ENCODE results near the gene STARD9. TPM values are rescaled to one million over a fixed set of nuclear protein-coding genes. Genes with fewer than 3 reads are reported as not detected.

STARD9 gene
- total RNA-seq, result 10 to 100 TPM in 1 of 5 experiments, 1 to 10 TPM in 4; 2.4 to 10.5 (median 4.5) TPM
- polyA plus RNA-seq, result under 1 TPM; 0.13 to 0.87 TPM
- 29.3 reads per million, percentile 59 among the genes with 10 or more reads in this experiment for total RNA-seq

- Mint-ChIP-seq H3K9me3 (no peaks in the 10 kb centered on the region), H3K4me1 (peaks cover 14 to 36% (median 19%) of the 10 kb centered on the region in 7 donors), H3K27me3 (peaks cover 6 to 35% (median 13%) of the 10 kb centered on the region in 5 donors), H3K4me3 (peak within 1 kb of the TSS; percentile 74 to 95 (median 92)), H3K36me3 (peaks cover 0 to 6% (median 0%) of the 10 kb centered on the region in 5 donors), H3K27ac (peak within 1 kb of the TSS; percentile 10 to 84 (median 76))
- intact Hi-C loops (cut with micrococcal nuclease), result loop anchor here (1.0 to 5.0 kb wide), 12 partner anchors 9 to 1172 kb away; partner anchors contain the start of genes GANC (in 2 of the 2), HAUS2 (in 2 of the 2), LRRC57 (in 2 of the 2) and TMEM87A (in 2 of the 2)
- Histone ChIP-seq H3K27ac (ENCODE audit: low read depth, low read length) (peak within 1 kb of the TSS; percentile 58), H3K4me1 (ENCODE audit: control insufficient read depth in 2 of 2, insufficient read depth in 2 of 2, low read length in 2 of 2) (peaks cover 7 to 12% of the 10 kb centered on the region in 2 donors), H3K4me3 (ENCODE audit: low read length) (peak within 1 kb of the TSS; percentile 81), H3K27me3 (ENCODE audit: control insufficient read depth in 2 of 2, insufficient read depth in 2 of 2, low read length in 2 of 2) (no peaks in the 10 kb centered on the region), H3K9me3 (ENCODE audit: control insufficient read depth in 2 of 3, low read length in 3 of 3) (no peaks in the 10 kb centered on the region), H3K36me3 (ENCODE audit: control insufficient read depth in 2 of 3, insufficient read depth in 3 of 3, low read length in 3 of 3) (no peaks in the 10 kb centered on the region)
- CTCF ChIA-PET, result interaction anchor here (0.6 to 0.9 kb wide), 3 partner anchors 10 to 774 kb away, joined by 3 to 4 read pairs (median 3); no protein-coding TSS in a partner anchor
- ATAC-seq (peak; percentile 96), DNase-seq (peak; percentile 84 to 96 (median 93))
- POLR2A ChIA-PET, result interaction anchor here (1.0 to 2.2 kb wide), 12 partner anchors 8 to 302 kb away, joined by 3 to 12 read pairs (median 4); partner anchors contain the start of genes GANC, HAUS2, LRRC57 and SNAP23
Observed at GRCh38 chr15:42575188-42576039, at the start of gene STARD9. STARD9 (plus strand) TSS chr15:42575606; CDS start chr15:42575716, 110 bp downstream.

- peaks cover 0 to 28% (median 3%) of the 10 kb centered on the region in 3 experiments for H3K36me3 ChIP-seq (ENCODE audit: control insufficient read depth in 2 of 3, insufficient read depth in 3 of 3, low read length in 3 of 3)
- intact Hi-C loops (cut with micrococcal nuclease), result no loop called here
- DNase-seq, result no peak
- H3K9me3 ChIP-seq (ENCODE audit: control insufficient read depth in 2 of 3, low read length in 3 of 3), result no peaks in the 10 kb centered on the region
- no peak overlapping the region for H3K4me3 ChIP-seq (ENCODE audit: low read length)
- no peak for ATAC-seq
- H3K27me3 ChIP-seq (ENCODE audit: control insufficient read depth in 2 of 2, insufficient read depth in 2 of 2, low read length in 2 of 2), result no peaks in the 10 kb centered on the region
- no peaks in the 10 kb centered on the region for H3K9me3 Mint-ChIP-seq
- peaks cover 0 to 22% (median 10%) of the 10 kb centered on the region in 5 donors for H3K36me3 Mint-ChIP-seq
- no peak overlapping the region for H3K4me3 Mint-ChIP-seq
- no peaks in the 10 kb centered on the region for H3K4me1 ChIP-seq (ENCODE audit: control insufficient read depth in 2 of 2, insufficient read depth in 2 of 2, low read length in 2 of 2)
- H3K27ac Mint-ChIP-seq, result no peak overlapping the region
- ChIA-PET CTCF (no interaction called here), POLR2A (interaction anchor here (0.5 kb wide), 1 partner anchor 28 kb away, joined by 3 read pairs; no protein-coding TSS in a partner anchor)
- H3K27ac ChIP-seq (ENCODE audit: low read depth, low read length), result no peak overlapping the region
- no peaks in the 10 kb centered on the region for H3K27me3 Mint-ChIP-seq
- H3K4me1 Mint-ChIP-seq, result peaks cover 0 to 3% (median 0%) of the 10 kb centered on the region in 7 donors
Observed at GRCh38 chr15:42528970-42529369, 46.4 kb upstream of the STARD9 start.

GRCh38 chr15:42533246-42533645 is 42.2 kb upstream of the STARD9 start:
- no peaks in the 10 kb centered on the region for H3K9me3 ChIP-seq (ENCODE audit: control insufficient read depth in 2 of 3, low read length in 3 of 3)
- no peaks in the 10 kb centered on the region for H3K4me1 ChIP-seq (ENCODE audit: control insufficient read depth in 2 of 2, insufficient read depth in 2 of 2, low read length in 2 of 2)
- no peaks in the 10 kb centered on the region for H3K27me3 ChIP-seq (ENCODE audit: control insufficient read depth in 2 of 2, insufficient read depth in 2 of 2, low read length in 2 of 2)
- H3K4me1 Mint-ChIP-seq, result peaks cover 0 to 3% (median 0%) of the 10 kb centered on the region in 7 donors
- intact Hi-C loops (cut with micrococcal nuclease), result no loop called here
- DNase-seq, result no peak
- peaks cover 0 to 30% (median 11%) of the 10 kb centered on the region in 5 donors for H3K36me3 Mint-ChIP-seq
- no peak overlapping the region for H3K27ac Mint-ChIP-seq
- ChIA-PET POLR2A (interaction anchor here (2.0 kb wide), 1 partner anchor 15 kb away, joined by 9 read pairs; the partner anchor contains the start of genes HAUS2 and LRRC57), CTCF (no interaction called here)
- H3K4me3 Mint-ChIP-seq, result no peak overlapping the region
- H3K27ac ChIP-seq (ENCODE audit: low read depth, low read length), result no peak overlapping the region
- no peak overlapping the region for H3K4me3 ChIP-seq (ENCODE audit: low read length)
- ATAC-seq, result no peak
- H3K36me3 ChIP-seq (ENCODE audit: control insufficient read depth in 2 of 3, insufficient read depth in 3 of 3, low read length in 3 of 3), result peaks cover 0 to 20% (median 3%) of the 10 kb centered on the region in 3 experiments
- no peaks in the 10 kb centered on the region for H3K9me3 Mint-ChIP-seq
- no peaks in the 10 kb centered on the region for H3K27me3 Mint-ChIP-seq

- DNase-seq, result no peak
- H3K27me3 Mint-ChIP-seq, result no peaks in the 10 kb centered on the region
- Histone ChIP-seq H3K27me3 (ENCODE audit: control insufficient read depth in 2 of 2, insufficient read depth in 2 of 2, low read length in 2 of 2) (no peaks in the 10 kb centered on the region), H3K36me3 (ENCODE audit: control insufficient read depth in 2 of 3, insufficient read depth in 3 of 3, low read length in 3 of 3) (peaks cover 0 to 23% (median 0%) of the 10 kb centered on the region in 3 experiments), H3K9me3 (ENCODE audit: control insufficient read depth in 2 of 3, low read length in 3 of 3) (no peaks in the 10 kb centered on the region), H3K4me3 (ENCODE audit: low read length) (no peak overlapping the region), H3K27ac (ENCODE audit: low read depth, low read length) (no peak overlapping the region), H3K4me1 (ENCODE audit: control insufficient read depth in 2 of 2, insufficient read depth in 2 of 2, low read length in 2 of 2) (peaks cover 19 to 21% of the 10 kb centered on the region in 2 donors)
- ChIA-PET CTCF (no interaction called here), POLR2A (interaction anchor here (0.6 to 1.3 kb wide), 3 partner anchors 23 to 54 kb away, joined by 3 read pairs; partner anchors contain the start of genes STARD9 and ZNF106)
- peaks cover 4 to 18% (median 8%) of the 10 kb centered on the region in 5 donors for H3K36me3 Mint-ChIP-seq
- peak; percentile 23 for ATAC-seq
- intact Hi-C loops (cut with micrococcal nuclease), result loop anchor here in 1 of 2 donors (10.0 kb wide), 1 partner anchor 60 kb away; no protein-coding TSS in a partner anchor
- no peak overlapping the region for H3K4me3 Mint-ChIP-seq
- peaks cover 25 to 47% (median 39%) of the 10 kb centered on the region in 7 donors for H3K4me1 Mint-ChIP-seq
- H3K9me3 Mint-ChIP-seq, result peaks cover 0 to 4% (median 0%) of the 10 kb centered on the region in 11 donors
- H3K27ac Mint-ChIP-seq, result peak overlapping the region in 2 of 9 donors; percentile 4 to 28
Observed at GRCh38 chr15:42544853-42545629, 30.4 kb upstream of the STARD9 start.

GRCh38 chr15:42547918-42548248 is 27.5 kb upstream of the STARD9 start:
- peaks cover 27 to 60% (median 50%) of the 10 kb centered on the region in 7 donors for H3K4me1 Mint-ChIP-seq

More at GRCh38 chr15:42547918-42548248, 27.5 kb upstream of the STARD9 start:
- H3K27ac ChIP-seq (ENCODE audit: low read depth, low read length), result peak overlapping the region; percentile 93
- H3K9me3 ChIP-seq (ENCODE audit: control insufficient read depth in 2 of 3, low read length in 3 of 3), result no peaks in the 10 kb centered on the region
- ChIA-PET CTCF (interaction anchor here (0.8 to 1.1 kb wide), 2 partner anchors 34 to 103 kb away, joined by 3 read pairs; no protein-coding TSS in a partner anchor), POLR2A (interaction anchor here (0.8 to 3.5 kb wide), 10 partner anchors 9 to 191 kb away, joined by 3 to 18 read pairs (median 8); partner anchors contain the start of genes SNAP23, STARD9 and ZNF106)
- Mint-ChIP-seq H3K4me3 (peak overlapping the region; percentile 93 to 99 (median 96)), H3K27me3 (no peaks in the 10 kb centered on the region), H3K27ac (peak overlapping the region; percentile 95 to 99 (median 97)), H3K36me3 (peaks cover 0 to 16% (median 4%) of the 10 kb centered on the region in 5 donors), H3K9me3 (peaks cover 0 to 4% (median 0%) of the 10 kb centered on the region in 11 donors)
- H3K27me3 ChIP-seq (ENCODE audit: control insufficient read depth in 2 of 2, insufficient read depth in 2 of 2, low read length in 2 of 2), result no peaks in the 10 kb centered on the region
- H3K4me1 ChIP-seq (ENCODE audit: control insufficient read depth in 2 of 2, insufficient read depth in 2 of 2, low read length in 2 of 2), result peaks cover 21 to 23% of the 10 kb centered on the region in 2 donors
- ATAC-seq, result peak; percentile 2
- peaks cover 0 to 23% (median 0%) of the 10 kb centered on the region in 3 experiments for H3K36me3 ChIP-seq (ENCODE audit: control insufficient read depth in 2 of 3, insufficient read depth in 3 of 3, low read length in 3 of 3)
- intact Hi-C loops (cut with micrococcal nuclease), result loop anchor here (1.0 to 10.0 kb wide), 7 partner anchors 27 to 373 kb away; partner anchors contain the start of genes GANC (in 2 of the 2), STARD9 (in 2 of the 2), TMEM87A (in 2 of the 2) and ZNF106 (in 1 of the 2)
- no peak for DNase-seq
- peak overlapping the region; percentile 86 for H3K4me3 ChIP-seq (ENCODE audit: low read length)

All from naive thymus-derived CD4-positive, alpha-beta T cell (primary cell).